Activated B cell treated with CpG ODN at 0.5 μM for 24 hours (primary cell): ENCODE measurements around the gene CAMK4. TPM values are rescaled to one million over a fixed set of nuclear protein-coding genes. Genes with fewer than 3 reads are reported as not detected.

Source experiments
- ATAC-seq: fragments of 200-7000 bp; cut with Tn5 transposase; one replicate; pipeline ENCODE4 v1.10.0; 2021; ENCODE audit warnings: low read depth, mild to moderate bottlenecking, moderate library complexity
- CTCF ChIA-PET: fragments of 350-600 bp; sonication (Branson Sonifier 250); formaldehyde crosslinking; loops from one replicate; lab custom pipeline; 2021; ENCODE audit warnings: antibody characterized with exemption; lab: Charles Lee
- POLR2A ChIA-PET: fragments of 350-600 bp; sonication (Branson Sonifier 250); formaldehyde crosslinking; loops from one replicate; lab custom pipeline; 2021; ENCODE audit warnings: antibody characterized with exemption; lab: Charles Lee
- DNase-seq: peaks from one replicate; pipeline ENCODE4 v3.0.0; 2022
- H3K27ac Mint-ChIP-seq: one replicate; pipeline ENCODE4 v1.8.0; 2020; ENCODE audit warnings: mixed read lengths
- H3K27me3 Mint-ChIP-seq: one replicate; pipeline ENCODE4 v1.8.0; 2021; ENCODE audit warnings: mixed read lengths
- H3K36me3 Mint-ChIP-seq: one replicate; pipeline ENCODE4 v1.8.0; 2021; ENCODE audit warnings: low read depth, mixed read lengths
- H3K4me1 Mint-ChIP-seq: one replicate; pipeline ENCODE4 v1.8.0; 2021; ENCODE audit warnings: mixed read lengths
- H3K4me3 Mint-ChIP-seq: one replicate; pipeline ENCODE4 v1.8.0; 2020; ENCODE audit warnings: mild to moderate bottlenecking, mixed read lengths
- H3K9me3 Mint-ChIP-seq: one replicate; pipeline ENCODE4 v1.8.0; 2020; ENCODE audit warnings: mixed read lengths
- intact Hi-C: fragments of 100-400 bp; cut with micrococcal nuclease; formaldehyde crosslinking; loops from one replicate; pipeline ENCODE4 v1.15.1; 2024
- total RNA-seq: library from RNA; stranded (reverse); gene quantifications from 2 replicates; pipeline ENCODE4 v1.2.3, GENCODE V29; 2022
- TF ChIP-seq, protein P1 (sequence below): fragments of 200-600 bp; IDR thresholded peaks from one replicate; pipeline ENCODE4 v1.8.0; 2022; ENCODE audit warnings: antibody characterized with exemption, mild to moderate bottlenecking

CAMK4 gene
- total RNA-seq, 1 donor from 2014 or later, result 6.3 TPM

GRCh38 chr5:111394586-111394985 lies 170.4 kb downstream of the CAMK4 start:
- CTCF ChIA-PET, result no interaction called here
- POLR2A ChIA-PET, result no interaction called here
- TF ChIP-seq, protein P1, sequence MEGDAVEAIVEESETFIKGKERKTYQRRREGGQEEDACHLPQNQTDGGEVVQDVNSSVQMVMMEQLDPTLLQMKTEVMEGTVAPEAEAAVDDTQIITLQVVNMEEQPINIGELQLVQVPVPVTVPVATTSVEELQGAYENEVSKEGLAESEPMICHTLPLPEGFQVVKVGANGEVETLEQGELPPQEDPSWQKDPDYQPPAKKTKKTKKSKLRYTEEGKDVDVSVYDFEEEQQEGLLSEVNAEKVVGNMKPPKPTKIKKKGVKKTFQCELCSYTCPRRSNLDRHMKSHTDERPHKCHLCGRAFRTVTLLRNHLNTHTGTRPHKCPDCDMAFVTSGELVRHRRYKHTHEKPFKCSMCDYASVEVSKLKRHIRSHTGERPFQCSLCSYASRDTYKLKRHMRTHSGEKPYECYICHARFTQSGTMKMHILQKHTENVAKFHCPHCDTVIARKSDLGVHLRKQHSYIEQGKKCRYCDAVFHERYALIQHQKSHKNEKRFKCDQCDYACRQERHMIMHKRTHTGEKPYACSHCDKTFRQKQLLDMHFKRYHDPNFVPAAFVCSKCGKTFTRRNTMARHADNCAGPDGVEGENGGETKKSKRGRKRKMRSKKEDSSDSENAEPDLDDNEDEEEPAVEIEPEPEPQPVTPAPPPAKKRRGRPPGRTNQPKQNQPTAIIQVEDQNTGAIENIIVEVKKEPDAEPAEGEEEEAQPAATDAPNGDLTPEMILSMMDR, result no peak
- no peak overlapping the region for H3K27ac Mint-ChIP-seq
- H3K27me3 Mint-ChIP-seq, result no peaks in the 10 kb centered on the region
- H3K36me3 Mint-ChIP-seq, result no peaks in the 10 kb centered on the region
- H3K4me3 Mint-ChIP-seq, result no peak overlapping the region
- intact Hi-C loops, result no loop called here
- no peaks in the 10 kb centered on the region for H3K9me3 Mint-ChIP-seq
- no peaks in the 10 kb centered on the region for H3K4me1 Mint-ChIP-seq
- DNase-seq (no peak), ATAC-seq (no peak)

DNA sequence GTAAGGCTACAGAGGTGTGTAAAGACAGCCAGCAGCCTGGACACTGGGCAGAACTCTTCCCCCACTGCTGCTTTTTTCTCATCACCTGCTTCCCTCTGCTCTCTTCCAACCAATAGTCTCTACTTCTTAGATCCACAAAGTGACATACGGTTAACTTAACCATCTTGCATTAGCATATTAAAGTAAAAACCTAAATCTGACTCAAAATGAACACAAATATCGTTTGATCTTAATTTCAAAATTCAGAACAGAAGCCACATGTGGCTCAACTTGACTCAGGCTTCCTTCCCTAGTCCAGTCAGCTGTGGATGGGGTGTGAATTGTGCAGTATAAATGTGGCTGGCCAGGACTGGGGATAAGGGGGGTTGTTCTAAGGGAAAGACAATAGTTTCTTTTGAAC lies 173.8 kb downstream of the CAMK4 start:
- no peak for ATAC-seq
- Mint-ChIP-seq H3K4me1 (no peaks in the 10 kb centered on the region), H3K27me3 (no peaks in the 10 kb centered on the region)

DNA sequence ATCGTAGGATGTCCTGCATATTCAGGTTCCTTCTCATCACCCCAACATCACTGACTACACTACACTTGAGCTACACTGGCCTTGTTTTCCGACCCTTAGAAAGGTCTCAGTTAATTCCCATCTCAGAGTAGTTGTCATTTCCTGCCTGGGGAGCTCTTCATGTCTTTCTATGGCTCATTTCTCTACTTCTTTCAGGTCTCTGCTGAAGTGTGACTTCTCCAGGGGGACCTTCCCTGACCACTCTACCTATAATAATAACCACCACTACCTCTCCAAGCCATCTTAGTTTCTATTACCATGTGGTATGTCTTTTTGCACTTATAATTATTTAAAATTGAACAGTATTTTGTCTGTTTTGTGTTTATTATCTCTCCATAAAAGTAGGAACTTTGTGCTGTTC lies 174.9 kb downstream of the CAMK4 start:
- TF ChIP-seq, protein P1, result no peak
- no peak for DNase-seq
- Mint-ChIP-seq H3K4me1 (no peaks in the 10 kb centered on the region), H3K27me3 (no peaks in the 10 kb centered on the region), H3K4me3 (no peak overlapping the region), H3K36me3 (no peaks in the 10 kb centered on the region), H3K9me3 (no peaks in the 10 kb centered on the region), H3K27ac (no peak overlapping the region)
- intact Hi-C loops, result no loop called here
- ChIA-PET POLR2A (no interaction called here), CTCF (no interaction called here)
- no peak for ATAC-seq

More for the DNA sequence above, 173.8 kb downstream of the CAMK4 start:
- Mint-ChIP-seq H3K27ac (no peak overlapping the region), H3K36me3 (no peaks in the 10 kb centered on the region), H3K9me3 (no peaks in the 10 kb centered on the region), H3K4me3 (no peak overlapping the region)
- CTCF ChIA-PET, result no interaction called here
- no peak for DNase-seq
- TF ChIP-seq, protein P1, result no peak
- intact Hi-C loops, result no loop called here
- POLR2A ChIA-PET, result no interaction called here

DNA sequence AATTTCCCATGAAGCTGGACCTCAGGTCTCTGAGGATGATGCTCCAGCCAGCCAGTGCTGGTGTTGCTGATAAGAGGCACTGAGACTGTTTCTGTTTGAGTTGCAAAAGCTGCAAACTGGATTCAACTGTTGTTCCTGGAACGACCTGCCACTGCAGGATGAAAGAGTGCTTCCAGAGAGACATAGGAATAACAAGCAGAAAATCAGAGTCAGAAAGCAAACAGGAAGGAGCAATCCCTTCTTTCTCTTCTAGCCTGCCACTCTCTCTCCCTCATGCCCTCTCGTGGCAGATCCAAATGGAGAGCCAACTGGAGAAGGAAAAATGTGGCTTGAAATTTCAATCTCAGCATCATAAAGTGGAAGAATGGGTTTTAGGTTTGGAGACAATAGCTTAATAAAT lies 177.7 kb downstream of the CAMK4 start:
- no peaks in the 10 kb centered on the region for H3K27me3 Mint-ChIP-seq
- no peaks in the 10 kb centered on the region for H3K4me1 Mint-ChIP-seq
- ChIA-PET POLR2A (no interaction called here), CTCF (no interaction called here)
- H3K36me3 Mint-ChIP-seq, result no peaks in the 10 kb centered on the region
- no peak overlapping the region for H3K4me3 Mint-ChIP-seq
- ATAC-seq (no peak), DNase-seq (no peak)
- H3K27ac Mint-ChIP-seq, result no peak overlapping the region
- H3K9me3 Mint-ChIP-seq, result no peaks in the 10 kb centered on the region
- TF ChIP-seq, protein P1, result no peak
- intact Hi-C loops, result no loop called here

DNA sequence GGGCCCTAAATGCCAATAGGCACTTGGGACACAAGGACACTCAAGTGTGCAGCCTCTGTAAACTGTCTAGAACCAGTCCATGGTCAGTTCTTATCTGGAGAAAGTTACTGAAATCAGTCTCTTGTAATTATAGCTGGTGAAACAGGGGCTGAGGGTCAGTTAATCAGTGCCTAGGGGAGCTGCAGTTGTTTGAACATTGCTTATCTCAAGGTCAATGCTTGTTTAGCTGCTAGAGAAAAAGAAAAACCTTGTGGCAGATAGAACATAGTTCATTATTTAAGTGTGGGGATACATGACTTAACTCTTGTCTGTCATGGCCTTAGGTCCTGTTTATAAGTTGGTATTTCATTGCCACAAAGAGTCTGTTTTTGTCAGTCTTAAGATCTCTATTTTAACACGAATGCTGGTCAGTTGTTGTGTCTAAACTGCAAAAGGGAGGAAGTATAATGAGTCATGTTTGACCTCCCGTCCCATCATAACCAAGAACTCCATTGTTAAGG lies 180.1 kb downstream of the CAMK4 start:
- DNase-seq (no peak), ATAC-seq (no peak)
- CTCF ChIA-PET, result no interaction called here
- Mint-ChIP-seq H3K9me3 (no peaks in the 10 kb centered on the region), H3K27ac (no peak overlapping the region), H3K36me3 (no peaks in the 10 kb centered on the region), H3K4me3 (no peak overlapping the region), H3K4me1 (no peaks in the 10 kb centered on the region), H3K27me3 (no peaks in the 10 kb centered on the region)
- TF ChIP-seq, protein P1, result no peak
- intact Hi-C loops, result no loop called here
- POLR2A ChIA-PET, result no interaction called here
